Bronchial epithelial cell (primary cell): Measurements from ENCODE around the gene TLR10. TPM values are rescaled to one million over a fixed set of nuclear protein-coding genes. Genes with fewer than 3 reads are reported as not detected.
A peak's percentile ranks its signal among the peaks of the same experiment; 100 is the strongest.

Experiments
- DNase-seq: peaks from one replicate; pipeline ENCODE4 v3.0.0-alpha.2; 2010; ENCODE audit warnings: low read depth
- FAIRE-seq: peaks from 2 replicates; lab custom pipeline; 2011; peaks lifted over from hg19 to GRCh38; lab: Jason Lieb, UNC
- H3K27me3 ChIP-seq: 2 replicates; pipeline ENCODE4 v1.5.1; 2011; ENCODE audit warnings: low read length; ENCODE audit not compliant: control insufficient read depth, insufficient read depth
- H3K36me3 ChIP-seq: 2 replicates; pipeline ENCODE4 v1.5.1; 2011; ENCODE audit warnings: low read length; ENCODE audit not compliant: control insufficient read depth, insufficient read depth
- H3K4me3 ChIP-seq: 2 replicates; pipeline ENCODE4 v1.5.1; 2011; ENCODE audit warnings: mild to moderate bottlenecking, low read depth, low read length, control low read depth
- total RNA-seq: library from RNA; depleted of rRNA; stranded (reverse); fragments of >200 nt; gene quantifications from 2 replicates; pipeline ENCODE4 v1.2.1, GENCODE V29; 2014
- TF ChIP-seq, protein P1 (sequence below): IDR thresholded peaks from 2 replicates; pipeline ENCODE4 v1.5.1; 2011; ENCODE audit warnings: mild to moderate bottlenecking, moderate library complexity, low read length, control low read depth, inconsistent platforms; ENCODE audit not compliant: insufficient read depth, severe bottlenecking

Gene TLR10
- total RNA-seq, 1 donor from 2014 or later: not detected

DNA sequence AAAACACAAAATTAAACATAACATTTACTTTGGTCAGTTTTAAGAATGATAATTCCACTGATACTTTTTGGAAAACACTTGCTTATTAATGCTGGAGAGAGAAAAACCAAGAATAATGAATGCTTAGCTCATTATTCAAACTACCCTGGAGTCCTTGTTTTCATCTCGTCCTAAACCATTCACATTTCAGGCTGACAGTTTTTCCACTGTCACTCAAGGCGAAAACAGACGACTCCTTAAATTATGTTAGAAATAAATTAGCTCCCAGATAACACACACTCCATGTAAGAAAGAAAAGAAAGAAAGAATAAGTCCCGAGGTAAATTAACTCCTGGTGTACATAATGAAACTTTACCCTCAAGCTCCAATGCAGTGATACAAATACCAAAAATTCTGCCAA, 33.5 kb downstream of the TLR10 start:
- Histone ChIP-seq H3K36me3 (no peaks in the 10 kb centered on the region), H3K4me3 (no peak overlapping the region), H3K27me3 (no peaks in the 10 kb centered on the region)
- FAIRE-seq: no peak
- no peak for DNase-seq
- TF ChIP-seq, protein P1, sequence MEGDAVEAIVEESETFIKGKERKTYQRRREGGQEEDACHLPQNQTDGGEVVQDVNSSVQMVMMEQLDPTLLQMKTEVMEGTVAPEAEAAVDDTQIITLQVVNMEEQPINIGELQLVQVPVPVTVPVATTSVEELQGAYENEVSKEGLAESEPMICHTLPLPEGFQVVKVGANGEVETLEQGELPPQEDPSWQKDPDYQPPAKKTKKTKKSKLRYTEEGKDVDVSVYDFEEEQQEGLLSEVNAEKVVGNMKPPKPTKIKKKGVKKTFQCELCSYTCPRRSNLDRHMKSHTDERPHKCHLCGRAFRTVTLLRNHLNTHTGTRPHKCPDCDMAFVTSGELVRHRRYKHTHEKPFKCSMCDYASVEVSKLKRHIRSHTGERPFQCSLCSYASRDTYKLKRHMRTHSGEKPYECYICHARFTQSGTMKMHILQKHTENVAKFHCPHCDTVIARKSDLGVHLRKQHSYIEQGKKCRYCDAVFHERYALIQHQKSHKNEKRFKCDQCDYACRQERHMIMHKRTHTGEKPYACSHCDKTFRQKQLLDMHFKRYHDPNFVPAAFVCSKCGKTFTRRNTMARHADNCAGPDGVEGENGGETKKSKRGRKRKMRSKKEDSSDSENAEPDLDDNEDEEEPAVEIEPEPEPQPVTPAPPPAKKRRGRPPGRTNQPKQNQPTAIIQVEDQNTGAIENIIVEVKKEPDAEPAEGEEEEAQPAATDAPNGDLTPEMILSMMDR: no peak

DNA sequence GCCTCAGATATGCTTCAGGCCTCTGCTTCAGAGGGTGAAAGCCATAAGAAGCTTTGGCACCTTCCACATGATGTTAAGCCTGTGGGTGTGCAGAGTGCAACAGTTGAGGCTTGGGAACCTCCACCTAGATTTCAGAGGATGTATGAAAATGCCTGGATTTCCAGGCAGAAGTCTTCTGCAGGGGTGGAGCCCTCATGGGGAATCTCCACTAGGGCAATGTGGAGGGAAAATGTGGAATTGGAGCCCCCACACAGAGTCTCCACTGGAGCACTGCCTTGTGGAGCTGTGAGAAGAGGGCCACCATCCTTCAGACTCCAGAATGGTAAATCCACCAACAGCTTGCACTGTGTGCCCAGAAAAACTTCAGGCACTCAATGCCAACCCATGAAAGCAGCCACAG, 35.2 kb downstream of the TLR10 start:
- Histone ChIP-seq H3K4me3 (no peak overlapping the region), H3K36me3 (no peaks in the 10 kb centered on the region), H3K27me3 (no peaks in the 10 kb centered on the region)
- FAIRE-seq: no peak
- TF ChIP-seq, protein P1: no peak
- DNase-seq: no peak

DNA sequence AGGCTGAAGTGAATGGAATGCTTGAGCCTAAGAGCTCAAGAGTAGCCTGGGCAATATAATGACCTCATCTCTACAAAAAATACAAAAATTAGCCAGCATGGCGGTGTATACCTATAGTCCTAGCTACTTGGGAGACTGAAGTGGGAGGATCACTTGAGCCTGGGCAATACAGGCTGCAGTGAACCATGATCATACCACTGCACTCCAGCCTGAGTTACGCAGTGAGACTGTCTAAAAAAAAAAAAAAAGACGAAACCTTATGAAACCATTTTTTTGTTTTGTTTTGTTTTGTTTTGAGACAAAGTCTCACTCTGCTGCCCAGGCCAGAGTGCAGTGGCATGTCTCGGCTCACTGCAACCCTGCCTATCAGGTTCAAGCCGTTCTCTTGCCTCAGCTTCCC, 36.9 kb downstream of the TLR10 start:
- no peaks in the 10 kb centered on the region for H3K27me3 ChIP-seq
- FAIRE-seq: no peak
- no peak overlapping the region for H3K4me3 ChIP-seq
- H3K36me3 ChIP-seq: no peaks in the 10 kb centered on the region
- no peak for DNase-seq
- TF ChIP-seq, protein P1: no peak

DNA sequence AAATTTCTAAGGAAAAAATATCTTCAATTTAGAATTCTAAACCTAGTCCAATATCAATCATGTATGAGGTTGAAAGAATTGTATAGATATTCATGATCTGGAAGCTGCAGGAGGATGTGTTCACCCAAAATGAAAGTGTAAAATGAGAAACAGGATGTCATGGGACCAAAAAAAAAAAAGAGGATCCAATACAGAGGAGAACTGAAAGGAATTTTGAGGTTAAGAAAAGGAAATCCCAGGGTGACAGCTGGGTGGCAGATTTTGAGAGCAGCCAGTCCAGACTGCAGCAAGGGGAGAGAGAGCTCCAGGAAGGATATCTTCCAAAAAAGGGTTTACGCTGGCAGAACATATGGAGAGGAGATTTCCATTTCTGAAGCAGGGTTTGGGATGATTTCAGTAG, 38.9 kb downstream of the TLR10 start:
- FAIRE-seq (no peak), DNase-seq (no peak)
- Histone ChIP-seq H3K27me3 (no peaks in the 10 kb centered on the region), H3K36me3 (no peaks in the 10 kb centered on the region), H3K4me3 (no peak overlapping the region)
- TF ChIP-seq, protein P1: no peak

DNA sequence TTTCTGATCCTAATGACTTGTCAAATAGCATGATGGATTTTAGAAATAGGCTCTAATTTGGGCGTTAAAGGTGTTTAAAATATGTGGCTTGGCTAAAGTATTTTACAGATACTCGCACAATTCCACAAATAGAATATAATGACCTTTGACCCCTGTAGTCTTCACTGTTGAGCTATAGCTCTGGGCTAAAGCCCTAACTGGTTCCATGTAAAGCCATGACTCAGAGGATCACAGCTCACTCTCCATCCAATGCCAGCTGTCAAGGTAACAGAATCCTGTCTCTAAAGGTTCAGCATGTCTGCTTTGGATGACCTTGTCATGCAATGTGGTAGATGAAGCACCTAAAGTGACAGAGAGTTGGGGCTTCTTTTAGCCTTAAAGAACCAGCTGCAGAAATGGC, 42.5 kb downstream of the TLR10 start:
- FAIRE-seq (no peak), DNase-seq (peak; percentile 35)
- Histone ChIP-seq H3K36me3 (no peaks in the 10 kb centered on the region), H3K27me3 (no peaks in the 10 kb centered on the region), H3K4me3 (no peak overlapping the region)
- TF ChIP-seq, protein P1: no peak
